OCI-LY1 (cell line): ENCODE results near the gene DOCK2.
"Not testable (repeated sequence)": the region's sequence is repeated elsewhere in the genome, so short reads cannot be mapped to it uniquely, and the experiment has no call there.

ENCODE experiments used
- H2AFZ ChIP-seq: fragments of 200-600 bp; sonication (generic), shearing (Covaris generic); 2 replicates; pipeline ENCODE4 v1.6.0; 2014; ENCODE audit warnings: antibody characterized with exemption, mild to moderate bottlenecking, low read length
- H3F3A ChIP-seq: fragments of 200-600 bp; sonication (generic), shearing (Covaris generic); 2 replicates; pipeline ENCODE4 v1.6.0; 2014; ENCODE audit warnings: mild to moderate bottlenecking, antibody characterized with exemption, low read length, moderate library complexity; ENCODE audit not compliant: insufficient read depth
- H3K27ac ChIP-seq: fragments of 200-600 bp; sonication (generic); 2 replicates; pipeline ENCODE4 v1.5.1; 2014; ENCODE audit warnings: low read length, mixed run types, mild to moderate bottlenecking, low read depth; ENCODE audit not compliant: poor library complexity, severe bottlenecking
- H3K27me3 ChIP-seq: fragments of 200-600 bp; sonication (generic); 2 replicates; pipeline ENCODE4 v1.6.0; 2014; ENCODE audit warnings: antibody characterized with exemption, mild to moderate bottlenecking, low read length, moderate library complexity; ENCODE audit not compliant: insufficient read depth
- H3K36me3 ChIP-seq: fragments of 200-600 bp; sonication (generic); 2 replicates; pipeline ENCODE4 v1.6.1; 2014; ENCODE audit warnings: mild to moderate bottlenecking, antibody characterized with exemption, low read length, moderate library complexity, mixed read lengths; ENCODE audit not compliant: insufficient read depth
- H3K4me1 ChIP-seq: fragments of 200-600 bp; sonication (generic); 2 replicates; pipeline ENCODE4 v1.5.1; 2014; ENCODE audit warnings: mild to moderate bottlenecking, low read length, moderate library complexity; ENCODE audit not compliant: insufficient read depth, severe bottlenecking
- H3K4me2 ChIP-seq: fragments of 200-600 bp; sonication (generic), shearing (Covaris generic); 2 replicates; pipeline ENCODE4 v1.6.1; 2014; ENCODE audit warnings: low read length
- H3K4me3 ChIP-seq: fragments of 200-600 bp; sonication (generic); 2 replicates; pipeline ENCODE4 v1.5.1; 2014; ENCODE audit warnings: low read length, low read depth, mild to moderate bottlenecking, mixed read lengths; ENCODE audit not compliant: poor library complexity, severe bottlenecking
- H3K79me2 ChIP-seq: fragments of 200-600 bp; shearing (Covaris generic); 2 replicates; pipeline ENCODE4 v1.6.1; 2016; ENCODE audit warnings: mixed run types, low read length, mixed read lengths; ENCODE audit not compliant: insufficient read depth
- H3K9ac ChIP-seq: fragments of 200-600 bp; sonication (generic), shearing (Covaris generic); 2 replicates; pipeline ENCODE4 v1.6.1; 2014; ENCODE audit warnings: mild to moderate bottlenecking, low read length, mixed read lengths
- H3K9me2 ChIP-seq: fragments of 200-600 bp; sonication (generic), shearing (Covaris generic); 2 replicates; pipeline ENCODE4 v1.6.1; 2014; ENCODE audit warnings: low read depth, mild to moderate bottlenecking, low read length, mixed read lengths
- H3K9me3 ChIP-seq: fragments of 200-600 bp; shearing (Covaris generic); 2 replicates; pipeline ENCODE4 v1.6.1; 2014; ENCODE audit warnings: low read length, mixed read lengths
- H4K20me1 ChIP-seq: fragments of 200-600 bp; sonication (generic), shearing (Covaris generic); 2 replicates; pipeline ENCODE4 v1.6.0; 2016; ENCODE audit warnings: mild to moderate bottlenecking, low read length; ENCODE audit not compliant: insufficient read depth
- CTCF ChIP-seq: fragments of 200-600 bp; sonication (generic), shearing (Covaris generic); IDR thresholded peaks from 2 replicates; pipeline ENCODE4 v1.5.1; 2017; ENCODE audit warnings: mild to moderate bottlenecking, antibody characterized with exemption, low read length, moderate library complexity, mixed read lengths
- EZH2 ChIP-seq: fragments of 200-600 bp; sonication (generic), shearing (Covaris generic); IDR thresholded peaks from 2 replicates; pipeline ENCODE4 v1.8.0; 2017; ENCODE audit warnings: borderline replicate concordance, mixed run types, mild to moderate bottlenecking, antibody characterized with exemption, low read length, moderate library complexity, mixed read lengths

The DOCK2 gene

DNA sequence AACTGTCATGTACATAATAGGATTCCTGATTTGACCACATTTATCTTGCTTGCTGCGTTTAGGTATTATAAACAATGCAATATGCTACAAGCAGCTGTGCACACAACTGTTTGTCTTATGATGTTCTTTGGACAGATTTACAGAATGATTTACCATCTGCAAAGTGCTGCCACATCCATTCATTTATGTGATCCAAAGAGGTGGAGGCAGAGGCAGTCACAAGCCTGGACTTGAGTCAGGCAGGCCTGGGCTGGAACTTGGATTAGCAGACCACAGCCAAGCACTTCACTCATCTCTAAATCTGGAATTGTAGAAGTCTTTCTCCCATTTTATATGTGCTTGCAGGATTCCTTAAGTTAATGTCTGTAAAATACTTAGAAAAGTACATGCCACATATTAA lies 194.3 kb downstream of the DOCK2 start:
- no peaks in the 10 kb centered on the region for H3K27me3 ChIP-seq
- no peak overlapping the region for H3K4me2 ChIP-seq
- H3K79me2 ChIP-seq: no peaks in the 10 kb centered on the region
- no peak overlapping the region for H3K4me3 ChIP-seq
- H4K20me1 ChIP-seq: no peaks in the 10 kb centered on the region
- H3K27ac ChIP-seq: no peak overlapping the region
- no peaks in the 10 kb centered on the region for H3F3A ChIP-seq
- no peaks in the 10 kb centered on the region for H3K4me1 ChIP-seq
- no peaks in the 10 kb centered on the region for H3K9me2 ChIP-seq
- no peaks in the 10 kb centered on the region for H3K9me3 ChIP-seq
- H2AFZ ChIP-seq: no peak overlapping the region
- no peak overlapping the region for H3K9ac ChIP-seq
- no peak for TF ChIP-seq EZH2
- TF ChIP-seq CTCF: no peak
- H3K36me3 ChIP-seq: peaks cover 5% of the 10 kb centered on the region; the same call in 1 of the 2 replicates

DNA sequence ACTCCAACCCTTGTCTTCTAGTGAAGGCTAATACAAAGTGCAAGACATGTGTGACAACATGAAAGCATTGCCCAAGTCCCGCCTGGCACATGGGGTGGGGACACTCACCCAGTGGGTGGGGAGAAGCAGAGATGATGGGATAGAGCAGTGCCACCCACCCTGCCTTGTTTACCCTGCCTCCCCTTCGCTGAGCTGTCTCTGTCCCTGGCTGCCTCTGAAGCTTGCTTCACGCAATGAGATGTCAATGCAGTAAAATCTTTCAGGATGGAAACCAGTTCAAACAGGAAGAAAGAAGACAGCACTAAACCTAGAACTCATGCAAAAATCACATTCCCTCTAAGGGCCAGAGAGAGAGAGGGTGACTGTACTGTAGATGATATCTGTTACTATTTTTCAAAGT lies 195.2 kb downstream of the DOCK2 start:
- no peaks in the 10 kb centered on the region for H3K9me3 ChIP-seq
- H3K27ac ChIP-seq: no peak overlapping the region
- no peak overlapping the region for H2AFZ ChIP-seq
- H4K20me1 ChIP-seq: no peaks in the 10 kb centered on the region
- no peaks in the 10 kb centered on the region for H3K9me2 ChIP-seq
- no peak overlapping the region for H3K4me3 ChIP-seq
- H3K4me2 ChIP-seq: no peak overlapping the region
- no peak overlapping the region for H3K9ac ChIP-seq
- no peaks in the 10 kb centered on the region for H3K27me3 ChIP-seq
- no peak for TF ChIP-seq EZH2
- no peak for TF ChIP-seq CTCF
- H3K79me2 ChIP-seq: no peaks in the 10 kb centered on the region
- H3K36me3 ChIP-seq: peaks cover 5% of the 10 kb centered on the region; the same call in 1 of the 2 replicates
- H3F3A ChIP-seq: no peaks in the 10 kb centered on the region
- no peaks in the 10 kb centered on the region for H3K4me1 ChIP-seq

GRCh38 chr5:169832845-169833244 lies 195.8 kb downstream of the DOCK2 start:
- H3K9me2 ChIP-seq: no peaks in the 10 kb centered on the region
- H3K27ac ChIP-seq: no peak overlapping the region
- TF ChIP-seq EZH2 (no peak), CTCF (no peak)
- no peaks in the 10 kb centered on the region for H3K27me3 ChIP-seq
- H4K20me1 ChIP-seq: no peaks in the 10 kb centered on the region
- H3K4me2 ChIP-seq: no peak overlapping the region
- no peak overlapping the region for H3K4me3 ChIP-seq
- peaks cover 5% of the 10 kb centered on the region; the same call in 1 of the 2 replicates for H3K36me3 ChIP-seq
- no peaks in the 10 kb centered on the region for H3F3A ChIP-seq
- no peak overlapping the region for H2AFZ ChIP-seq
- H3K9ac ChIP-seq: no peak overlapping the region
- no peaks in the 10 kb centered on the region for H3K79me2 ChIP-seq
- no peaks in the 10 kb centered on the region for H3K4me1 ChIP-seq
- no peaks in the 10 kb centered on the region for H3K9me3 ChIP-seq

DNA sequence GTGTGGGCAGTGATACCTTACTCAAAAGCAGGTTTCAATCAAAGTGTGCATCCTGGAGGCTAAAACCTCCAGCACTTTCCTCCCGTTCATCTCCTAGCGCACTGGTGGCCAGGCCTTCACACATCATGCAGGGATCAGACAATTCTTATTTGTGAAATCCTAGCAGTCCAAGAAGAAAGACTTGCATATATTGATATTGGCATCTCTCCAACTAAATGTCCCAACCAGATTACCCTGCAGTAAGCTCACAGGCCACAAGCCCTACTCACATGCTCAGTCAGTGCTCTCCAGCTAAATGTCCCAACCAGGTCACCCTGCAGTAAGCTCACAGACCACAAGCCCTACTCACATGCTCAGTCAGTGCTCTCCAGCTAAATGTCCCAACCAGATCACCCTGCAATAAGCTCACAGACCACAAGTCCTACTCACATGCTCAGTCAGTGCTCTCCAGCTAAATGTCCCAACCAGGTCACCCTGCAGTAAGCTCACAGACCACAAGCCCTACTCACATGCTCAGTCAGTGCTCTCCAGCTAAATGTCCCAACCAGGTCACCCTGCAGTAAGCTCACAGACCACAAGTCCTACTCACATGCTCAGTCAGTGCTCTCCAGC lies 196.7 kb downstream of the DOCK2 start:
- not testable (repeated sequence) for H3K4me2 ChIP-seq, H3K4me3 ChIP-seq, H4K20me1 ChIP-seq, H3K9ac ChIP-seq, H3K36me3 ChIP-seq, H3K27me3 ChIP-seq, H3K9me2 ChIP-seq, H3K27ac ChIP-seq, H3K4me1 ChIP-seq, H3K9me3 ChIP-seq, H2AFZ ChIP-seq, H3K79me2 ChIP-seq, H3F3A ChIP-seq

- H3F3A ChIP-seq, H3K9me3 ChIP-seq, H4K20me1 ChIP-seq, H3K4me2 ChIP-seq, H3K27ac ChIP-seq, H3K9ac ChIP-seq, H3K4me1 ChIP-seq, H3K79me2 ChIP-seq, H2AFZ ChIP-seq, H3K4me3 ChIP-seq, H3K9me2 ChIP-seq, H3K27me3 ChIP-seq: not testable (repeated sequence)
- peaks cover 10% of the 10 kb centered on the region; the same call in 1 of the 2 replicates for H3K36me3 ChIP-seq
These were observed 197.5 kb downstream of the DOCK2 start for GRCh38 chr5:169834540-169834939.
